Right lung (tissue), 5 donors: Measurements from ENCODE around the gene PRDM16. TPM values are rescaled to one million over a fixed set of nuclear protein-coding genes. Genes with fewer than 3 reads are reported as not detected.
"Not testable (repeated sequence)": the region's sequence is repeated elsewhere in the genome, so short reads cannot be mapped to it uniquely, and the experiment has no call there.

ENCODE experiments used
- DNase-seq, 2 donors: peaks; one replicate each; pipeline ENCODE4 v3.0.0-alpha.2; 2013
- polyA plus RNA-seq, 5 donors: library from polyadenylated mRNA; unstranded; fragments of 120-200 nt; gene quantifications; one replicate each; pipeline versions ENCODE4 v1.2.1 to v1.2.3, GENCODE V29; 2013; ENCODE audit warnings: inconsistent platforms in 1 of 5, low replicate concordance in 1 of 5; ENCODE audit not compliant: insufficient read length in 5 of 5, insufficient read depth in 1 of 5

The PRDM16 gene
- polyA plus RNA-seq, 5 donors: 9.8 to 16.0 (median 11.8) TPM

GRCh38 chr1:3080053-3080955 lies 11.3 kb downstream of the PRDM16 start:
- no peak for DNase-seq

- DNase-seq: no peak
Observed at GRCh38 chr1:3081171-3081683, 12.2 kb downstream of the PRDM16 start.

- DNase-seq: no peak
Observed at GRCh38 chr1:3082051-3082450, 13.0 kb downstream of the PRDM16 start.

- DNase-seq: no peak
Observed at GRCh38 chr1:3082571-3083516, 13.8 kb downstream of the PRDM16 start.

- no peak for DNase-seq
Observed at GRCh38 chr1:3084154-3084553, 15.2 kb downstream of the PRDM16 start.

- DNase-seq: no peak
Observed at GRCh38 chr1:3084726-3085125, 15.7 kb downstream of the PRDM16 start.

GRCh38 chr1:3085721-3086120 lies 16.7 kb downstream of the PRDM16 start:
- no peak for DNase-seq

- DNase-seq: no peak
Observed at GRCh38 chr1:3086272-3086974, 17.4 kb downstream of the PRDM16 start.

GRCh38 chr1:3087049-3087448 lies 18.0 kb downstream of the PRDM16 start:
- no peak for DNase-seq

- not testable (repeated sequence) for DNase-seq
Observed at GRCh38 chr1:3087946-3088668, 19.1 kb downstream of the PRDM16 start.

GRCh38 chr1:3089490-3089889 lies 20.5 kb downstream of the PRDM16 start:
- no peak for DNase-seq

- no peak for DNase-seq
Observed at GRCh38 chr1:3091334-3091733, 22.3 kb downstream of the PRDM16 start.

GRCh38 chr1:3092530-3092929 lies 23.5 kb downstream of the PRDM16 start:
- DNase-seq: no peak

GRCh38 chr1:3093898-3094626 lies 25.1 kb downstream of the PRDM16 start:
- DNase-seq: no peak

GRCh38 chr1:3094863-3095780 lies 26.1 kb downstream of the PRDM16 start:
- DNase-seq: no peak

GRCh38 chr1:3096345-3096744 lies 27.3 kb downstream of the PRDM16 start:
- DNase-seq: no peak

- DNase-seq: no peak
Observed at GRCh38 chr1:3097231-3097630, 28.2 kb downstream of the PRDM16 start.

- DNase-seq: no peak
Observed at GRCh38 chr1:3097861-3098260, 28.9 kb downstream of the PRDM16 start.

GRCh38 chr1:3099861-3100260 lies 30.9 kb downstream of the PRDM16 start:
- DNase-seq: no peak
